Activated T-cell treated with anti-CD3 and anti-CD28 coated beads for 1 hour (primary cell): ENCODE results near the gene MMP25.

Source experiments
- DNase-seq: peaks from one replicate; pipeline ENCODE4 v3.0.0-alpha.2; 2020; ENCODE audit warnings: low read depth

The MMP25 gene

GRCh38 chr16:3045758-3046640 is at the start of gene MMP25:
Gene MMP25, plus strand, starts transcription at chr16:3046561. Its CDS starts 357 bp downstream, at chr16:3046918.
- no peak for DNase-seq

- no peak for DNase-seq
These were observed 46.4 kb upstream of the MMP25 start for GRCh38 chr16:2999929-3000328.

- no peak for DNase-seq
These were observed 45.8 kb upstream of the MMP25 start for GRCh38 chr16:3000540-3000939.

GRCh38 chr16:3001316-3001715 is 45.0 kb upstream of the MMP25 start:
- no peak for DNase-seq

- DNase-seq: peak; percentile 87
These were observed 42.6 kb upstream of the MMP25 start for GRCh38 chr16:3003582-3004270.

GRCh38 chr16:3004319-3004718 is 42.0 kb upstream of the MMP25 start:
- no peak for DNase-seq

- no peak for DNase-seq
These were observed 41.5 kb upstream of the MMP25 start for GRCh38 chr16:3004781-3005284.

- DNase-seq: no peak
These were observed 39.1 kb upstream of the MMP25 start for GRCh38 chr16:3007059-3007956.

GRCh38 chr16:3007957-3008689 is 38.2 kb upstream of the MMP25 start:
- DNase-seq: no peak

GRCh38 chr16:3008690-3009037 is 37.7 kb upstream of the MMP25 start:
- no peak for DNase-seq

- DNase-seq: no peak
These were observed 36.6 kb upstream of the MMP25 start for GRCh38 chr16:3009568-3010390.

- DNase-seq: no peak
These were observed 35.9 kb upstream of the MMP25 start for GRCh38 chr16:3010510-3010909.

- DNase-seq: no peak
These were observed 34.1 kb upstream of the MMP25 start for GRCh38 chr16:3012246-3012645.

GRCh38 chr16:3012828-3013420 is 33.4 kb upstream of the MMP25 start, which contains the start of gene CLDN9:
Gene CLDN9, plus strand, starts transcription at chr16:3012923. Its CDS starts 440 bp downstream, at chr16:3013363.
- no peak for DNase-seq

GRCh38 chr16:3013491-3013951 is 32.8 kb upstream of the MMP25 start:
- no peak for DNase-seq

GRCh38 chr16:3013998-3014690 is 32.2 kb upstream of the MMP25 start:
- no peak for DNase-seq

GRCh38 chr16:3014971-3015370 is 31.4 kb upstream of the MMP25 start:
- no peak for DNase-seq

- DNase-seq: no peak
These were observed 30.4 kb upstream of the MMP25 start for GRCh38 chr16:3015865-3016521.

GRCh38 chr16:3017344-3017743 is 29.0 kb upstream of the MMP25 start:
- DNase-seq: no peak
